A549 (cell line): ENCODE measurements around the gene ARL6IP6. TPM values are rescaled to one million over a fixed set of nuclear protein-coding genes. Genes with fewer than 3 reads are reported as not detected.
"Not testable (repeated sequence)": the region's sequence is repeated elsewhere in the genome, so short reads cannot be mapped to it uniquely, and the experiment has no call there.

Experiments
- ATAC-seq, 2 experiments: fragments of 200-7000 bp in 1 of 2; fragments of >200 bp in 1 of 2; cut with Nextera tagmentation in 1 of 2; cut with Tn5 transposase in 1 of 2; 3 replicates each; pipeline versions ENCODE4 v1.8.0 to v1.9.1; 2018 to 2020; ENCODE audit warnings: mild to moderate bottlenecking in 1 of 2, moderate library complexity in 1 of 2
- CTCF ChIA-PET: fragments of 300-600 bp; sonication (Branson Sonifier 250); formaldehyde crosslinking; extraction: SDS; loops from one replicate; lab custom pipeline; 2021; ENCODE audit warnings: antibody characterized with exemption, inconsistent platforms; lab: Yijun Ruan, JAX
- POLR2A ChIA-PET: fragments of 350-600 bp; formaldehyde crosslinking; extraction: SDS; loops from one replicate; lab custom pipeline; 2021; ENCODE audit warnings: antibody characterized with exemption, inconsistent platforms; lab: Yijun Ruan, JAX
- DNase-seq, 2 experiments: peaks; one replicate each; pipeline versions ENCODE4 v3.0.0 to v3.0.0-alpha.2; 2011 to 2016; ENCODE audit warnings: low read depth in 1 of 2, low spot score in 1 of 2
- FAIRE-seq: peaks from 2 replicates; lab custom pipeline; 2011; peaks lifted over from hg19 to GRCh38; lab: Jason Lieb, UNC
- H3K27ac ChIP-seq, 2 experiments: fragments of >200 bp; sonication (Bioruptor Twin); formaldehyde crosslinking; 3 replicates each; pipeline ENCODE4 v1.5.1; 2016 to 2017
- H3K4me1 ChIP-seq: fragments of >200 bp; sonication (Bioruptor Twin); formaldehyde crosslinking; 3 replicates; pipeline ENCODE4 v1.6.1; 2016
- H3K4me2 ChIP-seq: fragments of >200 bp; sonication (Bioruptor Twin); formaldehyde crosslinking; 3 replicates; pipeline ENCODE4 v1.6.1; 2016
- H3K4me3 ChIP-seq: fragments of >200 bp; sonication (Bioruptor Twin); formaldehyde crosslinking; 3 replicates; pipeline ENCODE4 v1.5.1; 2016
- H3K9me3 ChIP-seq: fragments of >200 bp; sonication (Bioruptor Twin); formaldehyde crosslinking; 3 replicates; pipeline ENCODE4 v1.6.1; 2016
- ATOH8 ChIP-seq: fragments of 250-450 bp; sonication (Bioruptor Pico); IDR thresholded peaks from 2 replicates; pipeline ENCODE4 v1.5.0; 2020; ENCODE audit warnings: low read depth, mild to moderate bottlenecking, moderate library complexity
- CBX8 ChIP-seq: fragments of 200-600 bp; sonication (generic); IDR thresholded peaks from 2 replicates; pipeline ENCODE4 v1.6.1; 2016
- CHD4 ChIP-seq: fragments of 200-600 bp; sonication (generic); IDR thresholded peaks from 2 replicates; pipeline ENCODE4 v1.6.1; 2016; ENCODE audit warnings: antibody characterized with exemption, mild to moderate bottlenecking, borderline replicate concordance
- ELK1 ChIP-seq: fragments of 150-350 bp; IDR thresholded peaks from 2 replicates; pipeline ENCODE4 v1.6.1; 2014; ENCODE audit warnings: low read depth, mild to moderate bottlenecking, low read length
- HMGXB4 ChIP-seq: fragments of 250-450 bp; sonication (Bioruptor Pico); IDR thresholded peaks from 2 replicates; pipeline ENCODE4 v1.5.0; 2021; ENCODE audit warnings: mild to moderate bottlenecking, moderate library complexity, borderline replicate concordance
- HOXB13 ChIP-seq: fragments of 250-450 bp; sonication (Bioruptor Pico); IDR thresholded peaks from 2 replicates; pipeline ENCODE4 v1.5.0; 2020; ENCODE audit warnings: low read depth, mild to moderate bottlenecking, moderate library complexity
- HOXB5 ChIP-seq: fragments of 250-450 bp; sonication (Bioruptor Pico); IDR thresholded peaks from 2 replicates; pipeline ENCODE4 v1.5.0; 2020; ENCODE audit warnings: mild to moderate bottlenecking, moderate library complexity
- JUN ChIP-seq, 2 experiments: fragments of >200 bp; sonication (Bioruptor Twin); formaldehyde crosslinking; IDR thresholded peaks; 2 replicates in 1 of 2; 3 replicates in 1 of 2; pipeline ENCODE4 v1.6.1; 2016 to 2017
- JUNB ChIP-seq: fragments of >200 bp; sonication (Bioruptor Twin); formaldehyde crosslinking; IDR thresholded peaks from 2 replicates; pipeline ENCODE4 v1.6.1; 2016
- MYC ChIP-seq: IDR thresholded peaks from 2 replicates; pipeline ENCODE4 v1.6.1; 2012; ENCODE audit warnings: mild to moderate bottlenecking, inconsistent platforms, low read length, improper control_type of control experiment, borderline replicate concordance
- POLR2AphosphoS2 ChIP-seq: conservative IDR thresholded peaks from 2 replicates; pipeline ENCODE4 v1.6.1; 2012; ENCODE audit warnings: low read length, improper control_type of control experiment, inconsistent platforms
- RAD21 ChIP-seq, 2 experiments: fragments of >200 bp in 1 of 2; sonication (Bioruptor Twin) in 1 of 2; formaldehyde crosslinking in 1 of 2; IDR thresholded peaks in 1 of 2; conservative IDR thresholded peaks in 1 of 2; 2 replicates in 1 of 2; 3 replicates in 1 of 2; pipeline ENCODE4 v1.6.1; 2012 to 2018; ENCODE audit warnings: inconsistent platforms in 1 of 2
- TFCP2L1 ChIP-seq: fragments of 250-450 bp; sonication (Bioruptor Pico); IDR thresholded peaks from 2 replicates; pipeline ENCODE4 v1.5.0; 2021; ENCODE audit warnings: mild to moderate bottlenecking
- ZC3H11A ChIP-seq: fragments of 450-650 bp; IDR thresholded peaks from 2 replicates; pipeline ENCODE4 v1.6.1; 2014; ENCODE audit warnings: antibody characterized with exemption, mild to moderate bottlenecking
- ZFP36 ChIP-seq: fragments of 450-650 bp; IDR thresholded peaks from 2 replicates; pipeline ENCODE4 v1.6.1; 2014; ENCODE audit warnings: borderline replicate concordance; ENCODE audit not compliant: partially characterized antibody
- WGBS: methylation state at CpG from one replicate; pipeline ENCODE4 v1.1.6; 2017; ENCODE audit errors: missing lambda C conversion rate; 5-methylcytosine and 5-hydroxymethylcytosine counted together
- polyA plus RNA-seq, 4 experiments: library from polyadenylated mRNA; depleted of rRNA in 3 of 4; stranded (reverse); fragments of >200 nt; fragmentation: RNase III in 1 of 4; extraction: RNeasy Plus Mini Kit Qiagen cat#74134 plus additional on column Dnase treatment in 1 of 4; gene quantifications; 2 replicates in 3 of 4; 3 replicates in 1 of 4; pipeline ENCODE4 v1.2.3, GENCODE V29; 2011 to 2017
- TF ChIP-seq, protein P1 (sequence below): fragments of >200 bp; sonication (Bioruptor Twin); formaldehyde crosslinking; IDR thresholded peaks from 3 replicates; pipeline ENCODE4 v1.5.1; 2016

ARL6IP6 gene
- polyA plus RNA-seq, 2 of the 4 experiments (the other 2 are of a cell fraction): 28.1 to 72.7 TPM

- H3K4me1 ChIP-seq: no peaks in the 10 kb centered on the region
- DNase-seq: no peak
- ATAC-seq: peak; percentile 24 to 51; a peak in 3 of 6 replicates
- no peak overlapping the region for H3K27ac ChIP-seq
- no peak overlapping the region for H3K4me2 ChIP-seq
- H3K9me3 ChIP-seq: no peaks in the 10 kb centered on the region
- TF ChIP-seq ZC3H11A: no peak
- TF ChIP-seq, protein P1, sequence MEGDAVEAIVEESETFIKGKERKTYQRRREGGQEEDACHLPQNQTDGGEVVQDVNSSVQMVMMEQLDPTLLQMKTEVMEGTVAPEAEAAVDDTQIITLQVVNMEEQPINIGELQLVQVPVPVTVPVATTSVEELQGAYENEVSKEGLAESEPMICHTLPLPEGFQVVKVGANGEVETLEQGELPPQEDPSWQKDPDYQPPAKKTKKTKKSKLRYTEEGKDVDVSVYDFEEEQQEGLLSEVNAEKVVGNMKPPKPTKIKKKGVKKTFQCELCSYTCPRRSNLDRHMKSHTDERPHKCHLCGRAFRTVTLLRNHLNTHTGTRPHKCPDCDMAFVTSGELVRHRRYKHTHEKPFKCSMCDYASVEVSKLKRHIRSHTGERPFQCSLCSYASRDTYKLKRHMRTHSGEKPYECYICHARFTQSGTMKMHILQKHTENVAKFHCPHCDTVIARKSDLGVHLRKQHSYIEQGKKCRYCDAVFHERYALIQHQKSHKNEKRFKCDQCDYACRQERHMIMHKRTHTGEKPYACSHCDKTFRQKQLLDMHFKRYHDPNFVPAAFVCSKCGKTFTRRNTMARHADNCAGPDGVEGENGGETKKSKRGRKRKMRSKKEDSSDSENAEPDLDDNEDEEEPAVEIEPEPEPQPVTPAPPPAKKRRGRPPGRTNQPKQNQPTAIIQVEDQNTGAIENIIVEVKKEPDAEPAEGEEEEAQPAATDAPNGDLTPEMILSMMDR: no peak
- CTCF ChIA-PET: interaction anchor here (1.3 to 2.3 kb wide), 3 partner anchors 12 to 732 kb away, joined by 3 to 7 read pairs (median 3); no protein-coding TSS in a partner anchor
- 92% methylated on average over 1 of the region's 1 CpG for WGBS
- POLR2A ChIA-PET: no interaction called here
- no peak for FAIRE-seq
- H3K4me3 ChIP-seq: no peak overlapping the region
These were observed 12.3 kb downstream of the ARL6IP6 start for GRCh38 chr2:152730591-152731333.

DNA sequence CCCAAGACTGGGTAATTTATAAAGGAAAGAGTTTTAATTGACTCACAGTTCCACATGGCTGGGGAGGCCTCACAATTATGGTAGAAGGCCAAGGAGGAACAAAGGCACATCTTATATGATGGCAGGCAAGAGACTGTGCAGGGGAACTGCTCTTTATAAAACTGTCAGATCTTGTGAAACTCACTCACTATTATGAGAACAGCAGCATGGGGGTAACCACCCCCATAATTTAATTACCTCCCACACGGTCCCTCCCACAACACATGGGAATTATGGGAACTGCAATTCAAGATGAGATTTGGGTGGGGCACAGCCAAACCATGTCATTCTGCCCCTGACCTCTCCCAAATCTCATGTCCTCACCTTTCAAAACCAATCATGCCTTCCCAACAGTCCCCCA is 19.1 kb downstream of the ARL6IP6 start:
- FAIRE-seq, DNase-seq, H3K4me3 ChIP-seq, H3K4me1 ChIP-seq, H3K4me2 ChIP-seq, ATAC-seq, H3K9me3 ChIP-seq, POLR2A ChIA-PET, H3K27ac ChIP-seq: not testable (repeated sequence)
- WGBS: 94% methylated on average over 1 of the region's 1 CpG
- CTCF ChIA-PET: interaction anchor here (1.2 kb wide), 1 partner anchor 14 kb away, joined by 3 read pairs; no protein-coding TSS in a partner anchor

DNA sequence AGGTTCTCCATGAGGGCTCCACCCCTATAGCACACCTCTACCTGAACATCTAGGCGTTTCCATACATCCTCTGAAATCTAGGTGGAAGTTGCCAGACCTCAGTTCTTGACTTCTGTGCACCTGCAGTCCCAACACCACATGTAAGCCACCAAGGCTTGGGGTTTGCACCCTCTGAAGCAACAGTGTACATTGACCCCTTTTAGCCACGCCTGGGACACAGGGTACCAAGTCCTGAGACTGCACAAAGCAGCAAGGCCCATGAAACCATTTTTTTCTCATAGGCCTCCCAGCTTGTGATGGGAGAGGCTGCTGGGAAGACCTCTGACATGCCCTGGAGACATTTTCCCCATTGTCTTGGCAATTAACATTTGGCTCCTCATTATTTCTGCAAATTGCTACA is 20.0 kb downstream of the ARL6IP6 start:
- no peak for ATAC-seq
- WGBS: 92% methylated on average over 2 of the region's 2 CpGs
- no peak for DNase-seq
- TF ChIP-seq ATOH8 (no peak), HMGXB4 (CRISPR knock-in tag) (no peak), ZC3H11A (no peak), JUNB (no peak), JUN (IDR thresholded peaks at IDR 0.05) (no peak), HOXB13 (no peak), HOXB5 (CRISPR knock-in tag) (no peak), CBX8 (no peak), ZFP36 (no peak), CHD4 (no peak), ELK1 (no peak), MYC (no peak), TFCP2L1 (CRISPR knock-in tag) (no peak), RAD21 (conservative IDR thresholded peaks at IDR 0.05 in 1 of 2, IDR thresholded peaks at IDR 0.05 in 1 of 2) (no peak), POLR2AphosphoS2 (no peak)
- TF ChIP-seq, all 56 proteins: peak for 0
- H3K9me3 ChIP-seq: no peaks in the 10 kb centered on the region
- no peak overlapping the region for H3K4me3 ChIP-seq
- POLR2A ChIA-PET: no interaction called here
- no peak overlapping the region for H3K27ac ChIP-seq
- no peak for FAIRE-seq
- no peaks in the 10 kb centered on the region for H3K4me1 ChIP-seq
- no peak overlapping the region for H3K4me2 ChIP-seq
- CTCF ChIA-PET: interaction anchor here (0.6 to 1.2 kb wide), 3 partner anchors 12 to 562 kb away, joined by 3 to 4 read pairs (median 3); no protein-coding TSS in a partner anchor

DNA sequence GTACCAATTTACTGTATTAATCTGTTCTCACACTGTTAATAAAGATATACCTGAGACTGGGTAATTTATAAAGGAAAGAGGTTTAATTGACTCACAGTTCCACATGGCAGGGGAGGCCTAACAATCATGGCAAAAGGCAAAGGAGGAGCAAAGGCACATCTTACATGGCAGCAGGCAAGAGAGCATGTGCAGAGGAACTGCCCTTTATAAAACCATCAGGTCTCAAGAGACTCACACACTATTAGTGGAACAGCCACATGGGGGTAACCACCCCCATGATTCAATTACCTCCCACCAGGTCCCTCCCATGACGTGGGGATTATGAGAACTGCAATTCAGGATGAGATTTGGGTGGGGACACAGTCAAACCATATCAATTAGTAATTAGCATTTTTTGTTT is 21.3 kb downstream of the ARL6IP6 start:
- CTCF ChIA-PET: interaction anchor here (1.1 to 1.2 kb wide), 2 partner anchors 13 to 740 kb away, joined by 3 to 5 read pairs; no protein-coding TSS in a partner anchor
- ATAC-seq, FAIRE-seq, H3K9me3 ChIP-seq, POLR2A ChIA-PET, H3K4me3 ChIP-seq, DNase-seq, H3K4me2 ChIP-seq, H3K27ac ChIP-seq, H3K4me1 ChIP-seq: not testable (repeated sequence)
- WGBS: 58% methylated on average over 1 of the region's 1 CpG
